Neural progenitor cell (in vitro differentiated cells): Measurements from ENCODE around the gene GGA1. TPM values are rescaled to one million over a fixed set of nuclear protein-coding genes. Genes with fewer than 3 reads are reported as not detected.
A peak's percentile ranks its signal among the peaks of the same experiment; 100 is the strongest.

Experiments
- DNase-seq: peaks from one replicate; pipeline ENCODE4 v3.0.0-alpha.2; 2016; ENCODE audit warnings: low spot score
- H2AFZ ChIP-seq: fragments of 200-600 bp; sonication (generic); replicated peaks from 2 replicates; pipeline ENCODE4 v1.6.1; 2016; ENCODE audit warnings: antibody characterized with exemption
- H3F3A ChIP-seq: fragments of 200-600 bp; sonication (generic); 2 replicates; pipeline ENCODE4 v1.6.1; 2016; ENCODE audit warnings: antibody characterized with exemption, low read depth
- H3K27ac ChIP-seq: fragments of 200-600 bp; sonication (generic); 2 replicates; pipeline ENCODE4 v1.5.1; 2016; ENCODE audit warnings: mild to moderate bottlenecking
- H3K27me3 ChIP-seq: fragments of 200-600 bp; sonication (generic); 2 replicates; pipeline ENCODE4 v1.6.1; 2016; ENCODE audit warnings: mild to moderate bottlenecking, moderate library complexity
- H3K36me3 ChIP-seq: fragments of 200-600 bp; sonication (generic); 2 replicates; pipeline ENCODE4 v1.5.1; 2016
- H3K4me1 ChIP-seq: fragments of 200-600 bp; sonication (generic); 2 replicates; pipeline ENCODE4 v1.6.1; 2016; ENCODE audit warnings: mixed run types
- H3K4me2 ChIP-seq: fragments of 200-600 bp; sonication (generic); 2 replicates; pipeline ENCODE4 v1.6.1; 2016
- H3K4me3 ChIP-seq: fragments of 200-600 bp; sonication (generic); 2 replicates; pipeline ENCODE4 v1.5.1; 2016
- H3K79me2 ChIP-seq: fragments of 200-600 bp; sonication (generic); 2 replicates; pipeline ENCODE4 v1.6.1; 2016; ENCODE audit warnings: low read depth
- H3K9ac ChIP-seq: fragments of 200-600 bp; sonication (generic); 2 replicates; pipeline ENCODE4 v1.6.1; 2016
- H3K9me3 ChIP-seq: fragments of 200-600 bp; sonication (generic); 2 replicates; pipeline ENCODE4 v1.5.1; 2016; ENCODE audit warnings: low read depth
- H4K20me1 ChIP-seq: fragments of 200-600 bp; sonication (generic); 2 replicates; pipeline ENCODE4 v1.6.1; 2016; ENCODE audit warnings: low read depth
- H3K27ac Mint-ChIP-seq: 3 replicates; pipeline ENCODE4 v1.8.0; 2021; ENCODE audit warnings: mixed read lengths
- H3K27me3 Mint-ChIP-seq: 2 replicates; pipeline ENCODE4 v1.8.0; 2022; ENCODE audit warnings: low read depth, mild to moderate bottlenecking, inconsistent platforms, moderate library complexity, mixed read lengths; ENCODE audit not compliant: insufficient read depth
- H3K36me3 Mint-ChIP-seq: 3 replicates; pipeline ENCODE4 v1.8.0; 2021; ENCODE audit warnings: mixed read lengths
- H3K4me1 Mint-ChIP-seq: 3 replicates; pipeline ENCODE4 v1.8.0; 2021; ENCODE audit warnings: mixed read lengths
- H3K4me3 Mint-ChIP-seq: 3 replicates; pipeline ENCODE4 v1.8.0; 2021; ENCODE audit warnings: mild to moderate bottlenecking, moderate library complexity, mixed read lengths
- H3K9me3 Mint-ChIP-seq: 3 replicates; pipeline ENCODE4 v1.8.0; 2020; ENCODE audit warnings: mixed read lengths
- CTCF ChIP-seq: fragments of 200-600 bp; sonication (generic); IDR thresholded peaks from 2 replicates; pipeline ENCODE4 v1.5.1; 2017; ENCODE audit warnings: antibody characterized with exemption, mild to moderate bottlenecking
- EZH2 ChIP-seq: fragments of 200-600 bp; sonication (generic); IDR thresholded peaks from 2 replicates; pipeline ENCODE4 v1.6.1; 2017; ENCODE audit warnings: antibody characterized with exemption, mild to moderate bottlenecking, moderate library complexity
- EZH2phosphoT487 ChIP-seq: fragments of 200-600 bp; sonication (generic); IDR thresholded peaks from 2 replicates; pipeline ENCODE4 v1.6.1; 2017; ENCODE audit warnings: antibody characterized with exemption
- total RNA-seq: library from RNA; depleted of rRNA; stranded (reverse); fragments of >200 nt; gene quantifications from 2 replicates; pipeline ENCODE4 v1.2.3, GENCODE V29; 2015; ENCODE audit warnings: low replicate concordance

GGA1 gene
- total RNA-seq: 62.3 and 71.7 TPM in 2 replicates

- H3K36me3 Mint-ChIP-seq: no peaks in the 10 kb centered on the region
- Histone ChIP-seq H3K4me1 (peaks cover 9% of the 10 kb centered on the region), H3K4me2 (peak within 1 kb of the TSS; percentile 98), H3K4me3 (peak within 1 kb of the TSS; percentile 95), H3K27ac (peak within 1 kb of the TSS; percentile 92), H3F3A (peaks cover 27% of the 10 kb centered on the region), H2AFZ (peak within 1 kb of the TSS; percentile 71), H3K36me3 (no peaks in the 10 kb centered on the region), H3K79me2 (peaks cover 23% of the 10 kb centered on the region), H3K9me3 (no peaks in the 10 kb centered on the region), H3K27me3 (no peaks in the 10 kb centered on the region), H3K9ac (peak within 1 kb of the TSS; percentile 76), H4K20me1 (peaks cover 12% of the 10 kb centered on the region)
- peaks cover 21% of the 10 kb centered on the region for H3K27me3 Mint-ChIP-seq
- peak within 1 kb of the TSS; percentile 97 for H3K4me3 Mint-ChIP-seq
- H3K9me3 Mint-ChIP-seq: no peaks in the 10 kb centered on the region
- DNase-seq: peak; percentile 97
- H3K4me1 Mint-ChIP-seq: peaks cover 21% of the 10 kb centered on the region
- H3K27ac Mint-ChIP-seq: peak within 1 kb of the TSS; percentile 95
- no peak for TF ChIP-seq CTCF
- no peak for TF ChIP-seq EZH2phosphoT487
- no peak for TF ChIP-seq EZH2
Observed at GRCh38 chr22:37608477-37609239, at the start of gene GGA1. GGA1 (plus strand) TSS chr22:37608834; CDS start chr22:37608861, 27 bp downstream.

DNA sequence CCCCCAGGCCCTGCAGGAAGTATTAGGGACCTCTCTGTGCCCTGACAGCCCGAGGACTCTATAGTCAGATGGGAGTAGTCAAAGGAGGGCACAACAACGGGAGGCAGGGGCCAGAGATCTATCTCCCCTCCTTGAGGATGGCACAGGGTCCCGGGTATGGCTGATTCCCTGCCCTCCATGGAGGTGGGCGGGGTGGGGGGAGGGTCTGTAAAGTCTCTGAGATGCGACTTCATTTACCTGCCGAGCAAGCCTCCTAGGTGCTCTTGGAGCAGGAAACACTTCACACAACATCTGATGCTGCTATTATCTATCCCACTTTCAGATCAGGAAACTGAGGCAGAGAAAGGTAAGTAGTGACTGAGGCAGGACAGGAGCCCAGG lies 49.1 kb upstream of the GGA1 start:
- H4K20me1 ChIP-seq: no peaks in the 10 kb centered on the region
- H3K9me3 ChIP-seq: no peaks in the 10 kb centered on the region
- Mint-ChIP-seq H3K4me3 (peak overlapping the region; percentile 79), H3K36me3 (no peaks in the 10 kb centered on the region), H3K4me1 (peaks cover 44% of the 10 kb centered on the region), H3K27me3 (peaks cover 5% of the 10 kb centered on the region), H3K9me3 (no peaks in the 10 kb centered on the region), H3K27ac (no peak overlapping the region)
- no peak overlapping the region for H3K27ac ChIP-seq
- H3K36me3 ChIP-seq: no peaks in the 10 kb centered on the region
- H3K27me3 ChIP-seq: peaks cover 35% of the 10 kb centered on the region
- H3K4me1 ChIP-seq: peaks cover 29% of the 10 kb centered on the region
- H3K79me2 ChIP-seq: no peaks in the 10 kb centered on the region
- H2AFZ ChIP-seq: no peak overlapping the region
- no peak for DNase-seq
- no peak for TF ChIP-seq EZH2phosphoT487
- H3K9ac ChIP-seq: no peak overlapping the region
- H3K4me2 ChIP-seq: peak overlapping the region; percentile 97
- H3K4me3 ChIP-seq: no peak overlapping the region
- H3F3A ChIP-seq: peaks cover 26% of the 10 kb centered on the region

DNA sequence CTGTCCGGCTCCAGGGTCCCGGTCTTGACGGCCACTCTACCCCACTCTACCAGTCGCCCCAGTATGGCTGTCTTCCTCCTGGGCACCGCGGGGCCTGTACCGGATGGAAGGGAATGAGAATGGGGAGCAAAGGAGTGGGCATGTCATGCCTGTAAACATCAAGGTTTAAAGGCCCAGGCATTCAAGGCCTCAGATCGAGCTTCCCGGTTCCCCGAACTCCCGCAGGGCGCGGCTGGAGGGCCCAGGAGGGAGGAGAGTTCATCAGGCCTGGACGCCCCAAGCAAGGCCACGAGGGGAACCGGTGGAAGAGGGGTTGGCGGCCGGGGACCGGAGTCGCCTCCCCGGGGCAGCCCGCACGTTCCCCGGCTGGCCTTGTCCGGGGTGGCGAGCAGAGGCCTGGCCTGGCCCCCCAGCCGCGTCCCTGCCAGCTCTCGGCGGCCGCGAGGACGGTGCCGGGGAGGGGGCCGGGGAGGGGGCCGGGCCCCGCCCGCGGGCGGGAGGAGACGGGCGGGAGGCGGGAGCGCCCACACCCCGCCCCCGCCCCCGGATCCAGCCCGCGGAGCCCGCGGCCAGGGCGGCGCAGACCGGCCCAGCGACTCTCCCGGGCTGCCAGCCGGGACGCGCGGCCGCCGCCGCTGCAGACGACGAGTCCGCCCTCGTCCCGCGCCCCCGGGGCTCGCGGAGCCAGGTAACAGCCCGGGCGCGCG lies 48.6 kb upstream of the GGA1 start, which contains the start of gene CDC42EP1:
TSS of gene CDC42EP1 (plus strand) at position 580 of the 707 bp plus-strand sequence. CDS start 5,870 bp downstream, outside the sequence.
- Histone ChIP-seq H3K27ac (no peak within 1 kb of the TSS), H3K4me1 (peaks cover 29% of the 10 kb centered on the region), H3K4me2 (peak within 1 kb of the TSS; percentile 97), H3F3A (peaks cover 26% of the 10 kb centered on the region), H3K9ac (no peak within 1 kb of the TSS), H3K4me3 (peak within 1 kb of the TSS; percentile 59), H3K36me3 (no peaks in the 10 kb centered on the region), H3K9me3 (no peaks in the 10 kb centered on the region), H3K27me3 (peaks cover 35% of the 10 kb centered on the region), H3K79me2 (no peaks in the 10 kb centered on the region), H4K20me1 (no peaks in the 10 kb centered on the region), H2AFZ (peak within 1 kb of the TSS; percentile 92)
- TF ChIP-seq CTCF (no peak), EZH2phosphoT487 (no peak), EZH2 (no peak)
- Mint-ChIP-seq H3K27me3 (peaks cover 5% of the 10 kb centered on the region), H3K4me1 (peaks cover 44% of the 10 kb centered on the region), H3K9me3 (no peaks in the 10 kb centered on the region), H3K4me3 (peak within 1 kb of the TSS; percentile 87), H3K36me3 (no peaks in the 10 kb centered on the region), H3K27ac (no peak within 1 kb of the TSS)
- peak; percentile 74 for DNase-seq
